MCF 10A (cell line): ENCODE data around the gene AKAP9. TPM values are rescaled to one million over a fixed set of nuclear protein-coding genes. Genes with fewer than 3 reads are reported as not detected.

ENCODE experiments used
- BruUV-seq: library from RNA; stranded (reverse); fragments of 400-500 nt; replicated peaks from 2 replicates; lab custom pipeline; 2021; lab: Mats Ljungman, UMichigan
- CTCF ChIA-PET: fragments of 300-600 bp; sonication (Branson Sonifier 250); formaldehyde crosslinking; extraction: SDS; loops from one replicate; lab custom pipeline; 2021; ENCODE audit warnings: antibody characterized with exemption, inconsistent platforms; lab: Yijun Ruan, JAX
- POLR2A ChIA-PET: fragments of 300-600, 350-650 bp; sonication (Branson Sonifier 250); formaldehyde crosslinking; extraction: SDS; loops from one replicate; lab custom pipeline; 2020; ENCODE audit warnings: antibody characterized with exemption, inconsistent platforms; lab: Yijun Ruan, JAX
- DNase-seq: peaks from one replicate; pipeline ENCODE4 v3.0.0-alpha.2; 2018; ENCODE audit not compliant: unreplicated experiment
- H3K27ac Mint-ChIP-seq: one replicate; pipeline ENCODE4 v1.8.0; 2022; ENCODE audit warnings: mild to moderate bottlenecking, low read depth, mixed read lengths; ENCODE audit not compliant: unreplicated experiment
- H3K27me3 Mint-ChIP-seq: one replicate; pipeline ENCODE4 v1.8.0; 2022; ENCODE audit warnings: mixed read lengths; ENCODE audit not compliant: insufficient read depth, unreplicated experiment
- H3K36me3 Mint-ChIP-seq: one replicate; pipeline ENCODE4 v1.8.0; 2022; ENCODE audit warnings: mild to moderate bottlenecking, moderate library complexity, mixed read lengths; ENCODE audit not compliant: insufficient read depth, unreplicated experiment
- H3K4me1 Mint-ChIP-seq: one replicate; pipeline ENCODE4 v1.8.0; 2022; ENCODE audit warnings: mixed read lengths; ENCODE audit not compliant: insufficient read depth, unreplicated experiment
- H3K4me3 Mint-ChIP-seq: one replicate; pipeline ENCODE4 v1.8.0; 2022; ENCODE audit warnings: mild to moderate bottlenecking, moderate library complexity, mixed read lengths; ENCODE audit not compliant: unreplicated experiment
- H3K9me3 Mint-ChIP-seq: one replicate; pipeline ENCODE4 v1.8.0; 2022; ENCODE audit warnings: mixed read lengths; ENCODE audit not compliant: unreplicated experiment
- intact Hi-C: fragments of 100-400 bp; cut with micrococcal nuclease; formaldehyde crosslinking; loops from 2 replicates; pipeline ENCODE4 v1.14.1; 2022
- total RNA-seq: library from RNA; stranded (reverse); gene quantifications from 2 replicates; pipeline ENCODE4 v1.2.3, GENCODE V29; 2022
- TF ChIP-seq, protein P1 (sequence below): fragments of 200-600 bp; IDR thresholded peaks from one replicate; pipeline ENCODE4 v1.8.0; 2022; ENCODE audit warnings: antibody characterized with exemption, mild to moderate bottlenecking; ENCODE audit not compliant: unreplicated experiment

Gene AKAP9
- total RNA-seq, 1 experiment from 2014 or later, result 39.2 TPM

DNA sequence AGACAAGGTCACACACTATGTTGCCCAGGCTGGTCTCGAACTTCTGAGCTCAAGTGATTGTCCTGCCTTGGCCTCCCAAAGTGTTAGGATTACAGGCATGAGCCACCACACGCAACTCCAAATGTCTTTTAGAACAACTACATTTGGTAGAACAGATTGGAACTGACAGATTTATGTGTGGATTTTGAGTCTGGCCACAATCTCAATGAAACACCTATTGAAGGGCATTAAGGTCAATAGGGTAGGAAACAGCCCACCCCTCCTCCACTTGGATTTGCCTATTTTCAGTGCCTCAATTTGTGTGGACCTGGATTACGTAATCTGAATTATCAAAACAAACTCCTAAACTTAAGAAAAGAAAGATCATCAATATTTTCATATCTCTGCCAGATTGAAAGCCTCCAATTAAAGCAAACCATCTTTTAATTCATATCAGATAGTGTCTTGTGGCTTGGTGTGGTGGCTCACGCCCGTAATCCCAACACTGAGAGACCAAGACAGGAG, 209.1 kb downstream of the AKAP9 start:
- no peak for DNase-seq
- CTCF ChIA-PET, result interaction anchor here (1.0 kb wide), 1 partner anchor 17 kb away, joined by 5 read pairs; no protein-coding TSS in a partner anchor
- POLR2A ChIA-PET, result no interaction called here
- TF ChIP-seq, protein P1, sequence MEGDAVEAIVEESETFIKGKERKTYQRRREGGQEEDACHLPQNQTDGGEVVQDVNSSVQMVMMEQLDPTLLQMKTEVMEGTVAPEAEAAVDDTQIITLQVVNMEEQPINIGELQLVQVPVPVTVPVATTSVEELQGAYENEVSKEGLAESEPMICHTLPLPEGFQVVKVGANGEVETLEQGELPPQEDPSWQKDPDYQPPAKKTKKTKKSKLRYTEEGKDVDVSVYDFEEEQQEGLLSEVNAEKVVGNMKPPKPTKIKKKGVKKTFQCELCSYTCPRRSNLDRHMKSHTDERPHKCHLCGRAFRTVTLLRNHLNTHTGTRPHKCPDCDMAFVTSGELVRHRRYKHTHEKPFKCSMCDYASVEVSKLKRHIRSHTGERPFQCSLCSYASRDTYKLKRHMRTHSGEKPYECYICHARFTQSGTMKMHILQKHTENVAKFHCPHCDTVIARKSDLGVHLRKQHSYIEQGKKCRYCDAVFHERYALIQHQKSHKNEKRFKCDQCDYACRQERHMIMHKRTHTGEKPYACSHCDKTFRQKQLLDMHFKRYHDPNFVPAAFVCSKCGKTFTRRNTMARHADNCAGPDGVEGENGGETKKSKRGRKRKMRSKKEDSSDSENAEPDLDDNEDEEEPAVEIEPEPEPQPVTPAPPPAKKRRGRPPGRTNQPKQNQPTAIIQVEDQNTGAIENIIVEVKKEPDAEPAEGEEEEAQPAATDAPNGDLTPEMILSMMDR, result no peak
- H3K9me3 Mint-ChIP-seq, result no peaks in the 10 kb centered on the region
- no peaks in the 10 kb centered on the region for H3K27me3 Mint-ChIP-seq
- H3K4me1 Mint-ChIP-seq, result no peaks in the 10 kb centered on the region
- no TSS peak for BruUV-seq
- no peaks in the 10 kb centered on the region for H3K36me3 Mint-ChIP-seq
- no peak overlapping the region for H3K4me3 Mint-ChIP-seq
- intact Hi-C loops, result no loop called here
- no peak overlapping the region for H3K27ac Mint-ChIP-seq

DNA sequence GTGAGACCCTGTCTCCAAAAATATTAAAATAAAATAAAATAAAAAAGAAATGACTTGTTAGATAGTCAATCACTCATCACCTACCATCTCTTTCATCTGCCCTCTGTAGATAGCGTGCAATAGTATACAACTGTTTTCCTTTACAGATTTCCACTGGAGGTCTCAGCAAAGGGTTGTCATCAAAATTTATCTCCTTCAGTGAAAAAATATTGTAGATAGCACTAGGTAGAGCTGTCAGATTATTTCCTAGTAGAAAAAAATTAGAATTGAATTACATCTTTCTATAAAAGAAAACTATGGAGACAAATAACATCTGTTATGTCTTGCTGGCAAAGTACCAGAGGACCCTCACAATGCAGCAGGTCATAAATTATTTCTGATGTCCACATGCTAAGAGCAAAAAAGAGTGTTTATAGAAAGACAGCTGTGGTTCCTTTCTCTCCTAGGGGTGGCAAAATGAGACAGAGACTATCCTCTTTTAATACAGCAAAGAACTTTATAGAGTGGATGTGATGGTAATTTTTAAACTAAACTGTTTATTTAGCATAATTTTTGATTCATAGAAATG, 209.9 kb downstream of the AKAP9 start:
- Mint-ChIP-seq H3K9me3 (no peaks in the 10 kb centered on the region), H3K4me1 (no peaks in the 10 kb centered on the region), H3K27me3 (no peaks in the 10 kb centered on the region), H3K27ac (no peak overlapping the region), H3K36me3 (no peaks in the 10 kb centered on the region), H3K4me3 (no peak overlapping the region)
- ChIA-PET POLR2A (no interaction called here), CTCF (no interaction called here)
- BruUV-seq, result no TSS peak
- intact Hi-C loops, result no loop called here
- TF ChIP-seq, protein P1, result no peak
- DNase-seq, result no peak

DNA sequence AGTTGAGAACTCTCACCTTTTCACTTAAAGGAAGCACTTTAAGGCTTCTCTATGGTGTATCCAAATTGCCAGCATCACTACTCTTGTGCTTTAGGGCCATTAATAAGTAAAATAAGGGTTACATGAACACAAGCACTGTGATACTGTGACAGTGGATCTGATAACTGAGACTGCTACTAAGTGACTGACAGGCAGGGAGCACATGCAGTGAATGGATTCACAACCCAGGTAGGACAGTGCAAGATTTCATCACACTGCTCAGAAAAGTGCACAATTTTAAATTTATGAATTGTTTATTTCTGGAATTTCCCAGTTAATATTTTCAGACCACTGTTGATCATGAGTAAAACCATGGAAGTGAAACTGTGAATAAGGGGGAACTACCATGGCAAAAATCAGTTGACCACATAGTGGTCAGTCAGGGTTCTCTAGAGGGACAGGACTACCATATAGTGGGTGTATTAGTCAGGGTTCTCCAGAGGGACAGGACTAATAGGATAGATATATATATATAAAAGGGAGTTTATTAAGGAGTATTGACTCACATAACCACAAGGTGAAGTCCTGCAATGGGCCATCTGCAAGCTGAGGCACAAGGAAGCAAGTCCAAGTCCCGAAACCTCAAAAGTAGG, 214.6 kb downstream of the AKAP9 start:
- no peak overlapping the region for H3K4me3 Mint-ChIP-seq
- TF ChIP-seq, protein P1, result no peak
- intact Hi-C loops, result no loop called here

DNA sequence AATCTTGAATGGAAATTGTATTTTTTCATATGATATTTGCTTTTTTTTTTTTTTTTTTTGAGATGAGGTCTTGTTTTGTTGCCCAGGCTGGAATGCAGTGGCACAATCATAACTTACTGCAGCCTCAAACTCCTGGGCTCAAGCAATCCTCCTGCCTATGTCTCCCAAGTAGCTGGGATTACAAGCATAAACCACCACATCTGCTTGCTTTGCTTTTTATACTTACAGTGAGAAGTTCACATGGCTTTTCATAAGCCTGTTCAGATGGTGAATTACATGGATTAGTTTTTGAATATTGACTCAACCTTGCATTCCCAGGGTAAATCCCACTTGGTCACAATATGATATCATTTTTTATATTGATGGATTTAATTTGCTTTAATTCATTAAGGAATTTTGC, 216.3 kb downstream of the AKAP9 start:
- CTCF ChIA-PET, result interaction anchor here (0.6 to 1.4 kb wide), 2 partner anchors 17 to 196 kb away, joined by 3 read pairs; no protein-coding TSS in a partner anchor

More for the DNA sequence above, 214.6 kb downstream of the AKAP9 start:
- DNase-seq, result no peak
- H3K9me3 Mint-ChIP-seq, result no peaks in the 10 kb centered on the region
- no TSS peak for BruUV-seq
- CTCF ChIA-PET, result no interaction called here
- peaks cover 13% of the 10 kb centered on the region for H3K4me1 Mint-ChIP-seq
- no peaks in the 10 kb centered on the region for H3K36me3 Mint-ChIP-seq
- no peaks in the 10 kb centered on the region for H3K27me3 Mint-ChIP-seq
- no peak overlapping the region for H3K27ac Mint-ChIP-seq
- POLR2A ChIA-PET, result no interaction called here

More for the DNA sequence above, 216.3 kb downstream of the AKAP9 start:
- H3K27me3 Mint-ChIP-seq, result peaks cover 13% of the 10 kb centered on the region
- POLR2A ChIA-PET, result interaction anchor here (0.7 to 1.3 kb wide), 2 partner anchors 10 to 50 kb away, joined by 3 to 4 read pairs; no protein-coding TSS in a partner anchor
- no TSS peak for BruUV-seq
- no peaks in the 10 kb centered on the region for H3K9me3 Mint-ChIP-seq
- no peak overlapping the region for H3K27ac Mint-ChIP-seq
- peaks cover 13% of the 10 kb centered on the region for H3K4me1 Mint-ChIP-seq
- intact Hi-C loops, result no loop called here
- H3K36me3 Mint-ChIP-seq, result no peaks in the 10 kb centered on the region
- DNase-seq, result no peak
- H3K4me3 Mint-ChIP-seq, result no peak overlapping the region
- TF ChIP-seq, protein P1, result no peak
